A673 (cell line): ENCODE results near the gene UFSP1.

Source experiments
- CTCF ChIP-seq: fragments of 300-800, 200-600 bp; sonication (generic); conservative IDR thresholded peaks from 2 replicates; pipeline ENCODE4 v1.5.1; 2017; ENCODE audit warnings: low read depth, mild to moderate bottlenecking, antibody characterized with exemption, low read length, moderate library complexity, mixed read lengths
- EZH2 ChIP-seq: fragments of 200-600 bp; sonication (generic); IDR thresholded peaks from 2 replicates; pipeline ENCODE4 v1.6.1; 2017; ENCODE audit warnings: borderline replicate concordance, low read depth, mild to moderate bottlenecking, mixed read lengths, antibody characterized with exemption, low read length; ENCODE audit not compliant: poor library complexity, severe bottlenecking

GRCh38 chr7:100882785-100883526 lies 6.6 kb downstream of the UFSP1 start:
- no peak for TF ChIP-seq CTCF
- TF ChIP-seq EZH2 = no peak
